Fibroblast of pulmonary artery (primary cell): ENCODE results near the gene CAPN7.
A peak's percentile ranks its signal among the peaks of the same experiment; 100 is the strongest.
"Not testable (repeated sequence)": the region's sequence is repeated elsewhere in the genome, so short reads cannot be mapped to it uniquely, and the experiment has no call there.

Experiments used
- DNase-seq: peaks from one replicate; pipeline ENCODE4 v3.0.0-alpha.2; 2010; ENCODE audit warnings: low read depth
- H3K4me3 ChIP-seq: replicated peaks from 2 replicates; pipeline ENCODE4 v1.5.1; 2011; ENCODE audit warnings: low read depth, mild to moderate bottlenecking, control low read depth, low read length, moderate library complexity
- CTCF ChIP-seq: IDR thresholded peaks from 2 replicates; pipeline ENCODE4 v1.5.1; 2011; ENCODE audit warnings: mild to moderate bottlenecking, control low read depth, low read length, inconsistent platforms; ENCODE audit errors: missing control alignments

CAPN7 gene

GRCh38 chr3:15205934-15206661, at the start of gene CAPN7:
CAPN7 (plus strand) TSS chr3:15206246; CDS start chr3:15206496, 250 bp downstream.
- peak; percentile 26 for TF ChIP-seq CTCF
- peak; percentile 93 for DNase-seq
- H3K4me3 ChIP-seq = peak within 1 kb of the TSS; percentile 93

GRCh38 chr3:15157441-15157840, 48.6 kb upstream of the CAPN7 start:
- DNase-seq = no peak
- no peak overlapping the region for H3K4me3 ChIP-seq
- no peak for TF ChIP-seq CTCF

- no peak overlapping the region for H3K4me3 ChIP-seq
- no peak for TF ChIP-seq CTCF
- DNase-seq = peak; percentile 8
Measured at GRCh38 chr3:15159501-15160136, 46.4 kb upstream of the CAPN7 start.

- no peak for TF ChIP-seq CTCF
- H3K4me3 ChIP-seq = no peak overlapping the region
- no peak for DNase-seq
Measured at GRCh38 chr3:15160662-15161061, 45.4 kb upstream of the CAPN7 start.

GRCh38 chr3:15161133-15161532, 44.9 kb upstream of the CAPN7 start:
- H3K4me3 ChIP-seq = no peak overlapping the region
- no peak for TF ChIP-seq CTCF
- no peak for DNase-seq

- H3K4me3 ChIP-seq, DNase-seq: not testable (repeated sequence)
Measured at GRCh38 chr3:15163656-15164055, 42.4 kb upstream of the CAPN7 start.

- TF ChIP-seq CTCF = no peak
- no peak overlapping the region for H3K4me3 ChIP-seq
- no peak for DNase-seq
Measured at GRCh38 chr3:15164340-15164739, 41.7 kb upstream of the CAPN7 start.
